GM19193 (cell line): ENCODE measurements around the gene MINDY4.

Experiments used
- POLR2A ChIP-seq: IDR thresholded peaks from 4 replicates; pipeline ENCODE4 v1.6.1; 2011; ENCODE audit not compliant: insufficient read depth, insufficient read length; ENCODE audit errors: extremely low read depth

The MINDY4 gene

GRCh38 chr7:30938435-30939316 lies 167.5 kb downstream of the MINDY4 start:
- TF ChIP-seq POLR2A = no peak

- no peak for TF ChIP-seq POLR2A
Observed at GRCh38 chr7:30941582-30942323, 170.5 kb downstream of the MINDY4 start.
